ENCODE measurements around the gene MKNK2.

MKNK2 gene

GRCh38 chr19:2080336-2080988, 29.4 kb upstream of the MKNK2 start:
- FAIRE-seq (no peak), DNase-seq (ENCODE audit: low spot score) (no peak)

- FAIRE-seq = no peak
- DNase-seq (ENCODE audit: low spot score) = no peak
These were observed 28.8 kb upstream of the MKNK2 start for GRCh38 chr19:2079865-2080301.

GRCh38 chr19:2079076-2079864, 28.2 kb upstream of the MKNK2 start:
- FAIRE-seq = no peak
- DNase-seq (ENCODE audit: low spot score) = no peak

- DNase-seq (ENCODE audit: low spot score) (no peak), FAIRE-seq (no peak)
These were observed 27.0 kb upstream of the MKNK2 start for GRCh38 chr19:2077833-2078619.

- DNase-seq (ENCODE audit: low spot score) (no peak), FAIRE-seq (no peak)
These were observed 26.4 kb upstream of the MKNK2 start for GRCh38 chr19:2077398-2077797.

- DNase-seq (ENCODE audit: low spot score) (no peak), FAIRE-seq (no peak)
These were observed 25.5 kb upstream of the MKNK2 start for GRCh38 chr19:2076526-2076944.

GRCh38 chr19:2072757-2073551, 21.9 kb upstream of the MKNK2 start:
- DNase-seq (ENCODE audit: low spot score) (no peak), FAIRE-seq (no peak)

GRCh38 chr19:2070986-2071673, 20.1 kb upstream of the MKNK2 start:
- FAIRE-seq (no peak), DNase-seq (ENCODE audit: low spot score) (no peak)

GRCh38 chr19:2070436-2070827, 19.4 kb upstream of the MKNK2 start:
- DNase-seq (ENCODE audit: low spot score) (no peak), FAIRE-seq (no peak)

GRCh38 chr19:2064788-2065524, 13.9 kb upstream of the MKNK2 start:
- DNase-seq (ENCODE audit: low spot score) (no peak), FAIRE-seq (no peak)

- FAIRE-seq = no peak
- no peak for DNase-seq (ENCODE audit: low spot score)
These were observed 13.3 kb upstream of the MKNK2 start for GRCh38 chr19:2064395-2064787.

- no peak for FAIRE-seq
These were observed 12.8 kb upstream of the MKNK2 start for GRCh38 chr19:2063824-2064223.

GRCh38 chr19:2062770-2063169, 11.7 kb upstream of the MKNK2 start:
- no peak for FAIRE-seq
- no peak for DNase-seq (ENCODE audit: low spot score)

More at GRCh38 chr19:2063824-2064223, 12.8 kb upstream of the MKNK2 start:
- no peak for DNase-seq (ENCODE audit: low spot score)

GRCh38 chr19:2062389-2062729, 11.3 kb upstream of the MKNK2 start:
- FAIRE-seq (no peak), DNase-seq (ENCODE audit: low spot score) (no peak)

- FAIRE-seq = peak; percentile 82
These were observed 10.7 kb upstream of the MKNK2 start for GRCh38 chr19:2061495-2062388.

GRCh38 chr19:2060884-2061494, 9.9 kb upstream of the MKNK2 start:
- FAIRE-seq = peak; percentile 58
- DNase-seq (ENCODE audit: low spot score) = peak; percentile 83

More at GRCh38 chr19:2061495-2062388, 10.7 kb upstream of the MKNK2 start:
- peak; percentile 96 for DNase-seq (ENCODE audit: low spot score)

- FAIRE-seq = peak; percentile 80
These were observed 8.6 kb upstream of the MKNK2 start for GRCh38 chr19:2059422-2060201.

More at GRCh38 chr19:2059422-2060201, 8.6 kb upstream of the MKNK2 start:
- peak; percentile 94 for DNase-seq (ENCODE audit: low spot score)

Measured in RCC 7860 (cell line).